MM.1S (cell line): ENCODE measurements around the gene TMEM63B.
"Not testable (repeated sequence)": the region's sequence is repeated elsewhere in the genome, so short reads cannot be mapped to it uniquely, and the experiment has no call there.

Source experiments
- DNase-seq: peaks from one replicate; pipeline ENCODE4 v3.0.0-alpha.2; 2015
- H2AFZ ChIP-seq: fragments of 300-600 bp; sonication (generic); 2 replicates; pipeline ENCODE4 v1.6.0; 2016; ENCODE audit warnings: antibody characterized with exemption, low read length
- H3F3A ChIP-seq: fragments of 300-600 bp; sonication (generic); 2 replicates; pipeline ENCODE4 v1.6.1; 2016; ENCODE audit warnings: mild to moderate bottlenecking, antibody characterized with exemption, low read length, moderate library complexity, mixed read lengths; ENCODE audit not compliant: insufficient read depth
- H3K27ac ChIP-seq: fragments of 300-600 bp; sonication (generic); 2 replicates; pipeline ENCODE4 v1.5.1; 2016; ENCODE audit warnings: mild to moderate bottlenecking, low read length
- H3K27me3 ChIP-seq: fragments of 300-600 bp; sonication (generic); replicated peaks from 2 replicates; pipeline ENCODE4 v1.6.0; 2016; ENCODE audit warnings: low read length; ENCODE audit not compliant: insufficient read depth
- H3K36me3 ChIP-seq: fragments of 300-600 bp; sonication (generic); replicated peaks from 2 replicates; pipeline ENCODE4 v1.6.1; 2016; ENCODE audit warnings: mild to moderate bottlenecking, low read length, mixed read lengths; ENCODE audit not compliant: insufficient read depth
- H3K4me1 ChIP-seq: fragments of 300-600 bp; sonication (generic); 2 replicates; pipeline ENCODE4 v1.6.1; 2016; ENCODE audit warnings: low read length, mixed read lengths
- H3K4me2 ChIP-seq: fragments of 300-600 bp; sonication (generic); 2 replicates; pipeline ENCODE4 v1.6.0; 2016; ENCODE audit warnings: low read depth, low read length
- H3K4me3 ChIP-seq: fragments of 300-600 bp; sonication (generic); 2 replicates; pipeline ENCODE4 v1.5.1; 2016; ENCODE audit warnings: low read length, mixed read lengths
- H3K79me2 ChIP-seq: fragments of 300-600 bp; sonication (generic); 2 replicates; pipeline ENCODE4 v1.6.1; 2016; ENCODE audit warnings: mixed run types, low read length, mixed read lengths
- H3K9ac ChIP-seq: fragments of 300-600 bp; sonication (generic); 2 replicates; pipeline ENCODE4 v1.6.1; 2016; ENCODE audit warnings: low read length, mixed read lengths
- H3K9me2 ChIP-seq: fragments of 300-600 bp; sonication (generic); replicated peaks from 2 replicates; pipeline ENCODE4 v1.6.1; 2016; ENCODE audit warnings: mild to moderate bottlenecking, low read length, mixed read lengths; ENCODE audit not compliant: insufficient read depth
- H3K9me3 ChIP-seq: fragments of 300-600 bp; sonication (generic); replicated peaks from 2 replicates; pipeline ENCODE4 v1.6.1; 2016; ENCODE audit warnings: mild to moderate bottlenecking, low read length, mixed read lengths; ENCODE audit not compliant: insufficient read depth
- H4K20me1 ChIP-seq: fragments of 300-600 bp; sonication (generic); 2 replicates; pipeline ENCODE4 v1.6.1; 2016; ENCODE audit warnings: mild to moderate bottlenecking, low read length, moderate library complexity, mixed read lengths; ENCODE audit not compliant: insufficient read depth
- EZH2 ChIP-seq: fragments of 300-600 bp; sonication (generic); optimal IDR thresholded peaks from 2 replicates; pipeline ENCODE3; 2017; ENCODE audit warnings: low read depth, mild to moderate bottlenecking, antibody characterized with exemption, low read length, mixed read lengths
- EZH2phosphoT487 ChIP-seq: fragments of 300-600 bp; sonication (generic); IDR thresholded peaks from 2 replicates; pipeline ENCODE4 v1.6.1; 2018; ENCODE audit warnings: antibody characterized with exemption, low read length
- TF ChIP-seq, protein P1 (sequence below): fragments of 300-600 bp; sonication (generic); IDR thresholded peaks from 2 replicates; pipeline ENCODE4 v1.5.1; 2016; ENCODE audit warnings: antibody characterized with exemption, low read length, mixed read lengths

Gene TMEM63B

DNA sequence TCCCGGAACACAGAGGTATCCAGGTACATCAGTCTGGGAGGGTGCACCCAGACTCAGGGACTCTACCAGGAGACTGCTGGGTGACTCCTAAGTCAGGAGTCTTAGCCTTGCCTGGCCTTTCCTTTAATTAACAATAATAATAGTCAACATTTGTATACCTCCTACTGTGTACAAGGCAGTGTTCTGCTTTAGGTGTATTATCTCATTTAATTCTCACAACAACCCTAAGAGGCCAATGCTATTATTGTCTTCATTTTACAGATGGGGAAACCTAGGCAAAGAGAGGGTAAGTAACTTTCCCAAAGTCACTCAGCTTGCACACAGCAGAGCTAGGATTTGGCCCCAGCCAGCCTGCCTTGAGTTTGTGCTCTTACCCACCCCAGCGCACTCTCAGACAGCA, 39.7 kb upstream of the TMEM63B start:
- Histone ChIP-seq H3K9ac (no peak overlapping the region), H3K9me3 (no peaks in the 10 kb centered on the region), H3K79me2 (no peaks in the 10 kb centered on the region), H3K4me2 (no peak overlapping the region), H3F3A (no peaks in the 10 kb centered on the region), H2AFZ (no peak overlapping the region), H3K9me2 (no peaks in the 10 kb centered on the region), H4K20me1 (no peaks in the 10 kb centered on the region), H3K4me3 (no peak overlapping the region), H3K4me1 (no peaks in the 10 kb centered on the region), H3K27ac (no peak overlapping the region), H3K27me3 (no peaks in the 10 kb centered on the region), H3K36me3 (no peaks in the 10 kb centered on the region)
- DNase-seq, result no peak
- TF ChIP-seq EZH2phosphoT487 (no peak), EZH2 (no peak)
- TF ChIP-seq, protein P1, sequence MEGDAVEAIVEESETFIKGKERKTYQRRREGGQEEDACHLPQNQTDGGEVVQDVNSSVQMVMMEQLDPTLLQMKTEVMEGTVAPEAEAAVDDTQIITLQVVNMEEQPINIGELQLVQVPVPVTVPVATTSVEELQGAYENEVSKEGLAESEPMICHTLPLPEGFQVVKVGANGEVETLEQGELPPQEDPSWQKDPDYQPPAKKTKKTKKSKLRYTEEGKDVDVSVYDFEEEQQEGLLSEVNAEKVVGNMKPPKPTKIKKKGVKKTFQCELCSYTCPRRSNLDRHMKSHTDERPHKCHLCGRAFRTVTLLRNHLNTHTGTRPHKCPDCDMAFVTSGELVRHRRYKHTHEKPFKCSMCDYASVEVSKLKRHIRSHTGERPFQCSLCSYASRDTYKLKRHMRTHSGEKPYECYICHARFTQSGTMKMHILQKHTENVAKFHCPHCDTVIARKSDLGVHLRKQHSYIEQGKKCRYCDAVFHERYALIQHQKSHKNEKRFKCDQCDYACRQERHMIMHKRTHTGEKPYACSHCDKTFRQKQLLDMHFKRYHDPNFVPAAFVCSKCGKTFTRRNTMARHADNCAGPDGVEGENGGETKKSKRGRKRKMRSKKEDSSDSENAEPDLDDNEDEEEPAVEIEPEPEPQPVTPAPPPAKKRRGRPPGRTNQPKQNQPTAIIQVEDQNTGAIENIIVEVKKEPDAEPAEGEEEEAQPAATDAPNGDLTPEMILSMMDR, result no peak

DNA sequence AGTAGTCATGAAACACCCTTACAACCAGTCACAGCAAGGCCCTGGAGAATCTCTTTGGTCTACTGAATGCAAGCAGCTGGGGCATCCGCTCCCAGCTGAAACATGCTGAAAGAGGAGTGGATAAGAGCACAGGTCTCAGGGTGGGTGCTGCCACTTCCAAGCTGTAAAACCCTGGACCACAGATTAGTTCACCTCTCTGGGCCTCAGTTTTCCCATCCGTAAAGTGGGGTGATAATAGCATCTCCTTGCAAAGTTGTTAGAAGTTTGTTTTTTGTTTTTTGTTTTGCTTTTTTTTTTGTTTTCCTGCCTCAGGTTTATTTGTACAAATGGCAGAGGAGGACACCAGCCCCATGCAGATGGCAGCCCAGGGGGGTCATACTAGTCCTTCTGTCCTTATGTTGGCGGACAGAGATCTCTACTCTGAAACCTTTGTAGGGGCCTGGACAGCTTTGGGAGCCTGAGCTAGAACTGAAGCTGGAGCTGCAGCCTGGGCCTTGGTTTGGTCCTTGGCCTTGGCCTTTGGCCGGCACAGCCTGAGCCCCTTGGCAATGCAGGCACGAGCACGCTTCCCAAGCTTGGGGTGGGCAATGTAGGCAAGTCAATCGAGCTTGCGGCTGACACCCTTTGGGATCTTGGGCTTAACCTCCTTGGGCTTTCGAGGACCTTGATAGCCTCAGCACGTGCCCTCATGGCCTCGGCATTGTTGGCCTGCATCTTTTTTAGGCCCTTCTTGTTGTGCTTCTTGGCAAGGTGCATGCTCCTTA, 38.3 kb upstream of the TMEM63B start:
- Histone ChIP-seq H3K27me3 (no peaks in the 10 kb centered on the region), H3K4me3 (no peak overlapping the region), H3K4me2 (no peak overlapping the region), H3K36me3 (no peaks in the 10 kb centered on the region), H3K79me2 (no peaks in the 10 kb centered on the region), H2AFZ (no peak overlapping the region), H3K27ac (no peak overlapping the region), H4K20me1 (no peaks in the 10 kb centered on the region), H3K4me1 (no peaks in the 10 kb centered on the region), H3K9me3 (no peaks in the 10 kb centered on the region), H3K9ac (no peak overlapping the region), H3K9me2 (no peaks in the 10 kb centered on the region), H3F3A (no peaks in the 10 kb centered on the region)
- TF ChIP-seq, protein P1, result no peak
- TF ChIP-seq EZH2phosphoT487 (no peak), EZH2 (no peak)
- no peak for DNase-seq

DNA sequence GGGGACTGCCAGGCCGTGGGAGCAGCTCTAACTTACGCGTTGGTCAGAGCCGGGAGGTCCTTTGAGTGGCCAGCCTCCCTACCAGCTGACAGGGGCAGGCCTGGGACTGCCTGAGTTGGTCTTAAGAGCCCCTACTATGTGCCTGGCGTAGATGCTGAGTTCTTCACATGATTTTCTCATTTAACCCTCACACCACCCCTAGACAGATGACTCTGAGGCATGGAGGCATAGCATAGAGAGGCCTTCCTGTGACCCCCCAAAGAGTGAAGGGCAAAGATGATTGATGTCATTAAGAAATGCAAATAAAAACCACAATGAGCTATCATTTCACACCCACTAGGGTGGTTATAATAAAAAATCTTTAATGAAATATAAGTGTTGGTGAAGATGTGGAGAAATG, 36.9 kb upstream of the TMEM63B start:
- Histone ChIP-seq H3K4me2 (no peak overlapping the region), H3F3A (no peaks in the 10 kb centered on the region), H3K79me2 (no peaks in the 10 kb centered on the region), H3K4me3 (no peak overlapping the region), H3K9me3 (no peaks in the 10 kb centered on the region), H3K27me3 (no peaks in the 10 kb centered on the region), H3K4me1 (no peaks in the 10 kb centered on the region), H3K36me3 (no peaks in the 10 kb centered on the region), H4K20me1 (no peaks in the 10 kb centered on the region), H3K9me2 (no peaks in the 10 kb centered on the region), H3K27ac (no peak overlapping the region), H2AFZ (no peak overlapping the region), H3K9ac (no peak overlapping the region)
- TF ChIP-seq EZH2phosphoT487, result no peak
- TF ChIP-seq, protein P1, result no peak
- no peak for TF ChIP-seq EZH2
- no peak for DNase-seq

- H3K4me1 ChIP-seq, H3K79me2 ChIP-seq, H3K9me3 ChIP-seq, H3K9ac ChIP-seq, H3K36me3 ChIP-seq, DNase-seq, H3K27me3 ChIP-seq, H3K4me2 ChIP-seq, H3K27ac ChIP-seq, H3K9me2 ChIP-seq, H4K20me1 ChIP-seq, H2AFZ ChIP-seq, H3F3A ChIP-seq, H3K4me3 ChIP-seq: not testable (repeated sequence)
These were observed 36.0 kb upstream of the TMEM63B start for GRCh38 chr6:44091356-44091755.
